OCI-LY7 (cell line): Measurements from ENCODE around the gene PALLD. TPM values are rescaled to one million over a fixed set of nuclear protein-coding genes. Genes with fewer than 3 reads are reported as not detected.

ENCODE experiments used
- BruUV-seq: library from RNA; stranded (reverse); fragments of 400-500 nt; replicated peaks from 2 replicates; lab custom pipeline; 2021; lab: Mats Ljungman, UMichigan
- CTCF ChIA-PET: fragments of 300-600 bp; sonication (Branson Sonifier 250); formaldehyde crosslinking; loops from one replicate; lab custom pipeline; 2022; ENCODE audit warnings: antibody characterized with exemption; ENCODE audit not compliant: unreplicated experiment; lab: Charles Lee
- POLR2A ChIA-PET: fragments of 300-600 bp; sonication (Branson Sonifier 250); formaldehyde crosslinking; loops from one replicate; lab custom pipeline; 2022; ENCODE audit warnings: antibody characterized with exemption; lab: Charles Lee
- DNase-seq: peaks from one replicate; pipeline ENCODE4 v3.0.0-alpha.2; 2015; ENCODE audit warnings: low spot score
- H2AFZ ChIP-seq: fragments of 200-600 bp; sonication (generic), shearing (Covaris generic); 2 replicates; pipeline ENCODE4 v1.6.1; 2014; ENCODE audit warnings: mild to moderate bottlenecking, antibody characterized with exemption, low read length, moderate library complexity
- H3K27ac ChIP-seq: fragments of 200-600 bp; sonication (generic); 2 replicates; pipeline ENCODE4 v1.5.1; 2014; ENCODE audit warnings: mixed run types, low read depth, mild to moderate bottlenecking, moderate library complexity, low read length, inconsistent platforms; ENCODE audit not compliant: poor library complexity, severe bottlenecking
- H3K36me3 ChIP-seq: fragments of 200-600 bp; sonication (generic); 2 replicates; pipeline ENCODE4 v1.6.1; 2014; ENCODE audit warnings: mild to moderate bottlenecking, antibody characterized with exemption, low read length, moderate library complexity, mixed read lengths; ENCODE audit not compliant: insufficient read depth
- H3K4me1 ChIP-seq: fragments of 200-600 bp; sonication (generic); 2 replicates; pipeline ENCODE4 v1.5.1; 2014; ENCODE audit warnings: mild to moderate bottlenecking, low read length; ENCODE audit not compliant: insufficient read depth, poor library complexity, severe bottlenecking
- H3K4me2 ChIP-seq: fragments of 200-600 bp; sonication (generic); 2 replicates; pipeline ENCODE4 v1.6.1; 2014; ENCODE audit warnings: mild to moderate bottlenecking, low read length
- H3K4me3 ChIP-seq: fragments of 200-600 bp; sonication (generic); 2 replicates; pipeline ENCODE4 v1.5.1; 2014; ENCODE audit warnings: mild to moderate bottlenecking, low read depth, low read length; ENCODE audit not compliant: poor library complexity, severe bottlenecking
- H3K79me2 ChIP-seq: fragments of 200-600 bp; sonication (generic); 2 replicates; pipeline ENCODE4 v1.6.1; 2016; ENCODE audit warnings: low read depth, mild to moderate bottlenecking, low read length, moderate library complexity, mixed read lengths; ENCODE audit not compliant: insufficient read depth
- H3K9me2 ChIP-seq: fragments of 200-600 bp; sonication (generic); 2 replicates; pipeline ENCODE4 v1.6.1; 2016; ENCODE audit warnings: mild to moderate bottlenecking, low read length, mixed read lengths; ENCODE audit not compliant: insufficient read depth
- H3K9me3 ChIP-seq: fragments of 200-600 bp; sonication (generic); 2 replicates; pipeline ENCODE4 v1.6.1; 2014; ENCODE audit warnings: mild to moderate bottlenecking, mixed run types, low read length, mixed read lengths
- H4K20me1 ChIP-seq: fragments of 200-600 bp; sonication (generic); 2 replicates; pipeline ENCODE4 v1.6.1; 2014; ENCODE audit warnings: mild to moderate bottlenecking, antibody characterized with exemption, low read length, moderate library complexity, mixed read lengths; ENCODE audit not compliant: insufficient read depth
- EZH2phosphoT487 ChIP-seq: fragments of 200-600 bp; sonication (generic); IDR thresholded peaks from 2 replicates; pipeline ENCODE4 v1.6.1; 2018; ENCODE audit warnings: low read depth, borderline replicate concordance, mild to moderate bottlenecking, mixed run types, antibody characterized with exemption, low read length, moderate library complexity, mixed read lengths
- intact Hi-C: fragments of 100-400 bp; cut with micrococcal nuclease; formaldehyde crosslinking; loops from one replicate; pipeline ENCODE4 v1.10.0; 2022; ENCODE audit not compliant: unreplicated experiment
- total RNA-seq, 2 experiments: library from RNA; depleted of rRNA in 1 of 2; stranded (reverse); fragments of >200 nt in 1 of 2; shearing (Covaris generic) in 1 of 2; gene quantifications; 2 replicates each; pipeline ENCODE4 v1.2.3, GENCODE V29; 2014 to 2022
- TF ChIP-seq, protein P1 (sequence below): fragments of 200-600 bp; sonication (generic); conservative IDR thresholded peaks from 2 replicates; pipeline ENCODE4 v1.5.1; 2014; ENCODE audit warnings: mild to moderate bottlenecking, antibody characterized with exemption, low read length, moderate library complexity, mixed read lengths

PALLD gene
- total RNA-seq, 2 experiments from 2014 or later: 0.73 to 2.8 TPM

DNA sequence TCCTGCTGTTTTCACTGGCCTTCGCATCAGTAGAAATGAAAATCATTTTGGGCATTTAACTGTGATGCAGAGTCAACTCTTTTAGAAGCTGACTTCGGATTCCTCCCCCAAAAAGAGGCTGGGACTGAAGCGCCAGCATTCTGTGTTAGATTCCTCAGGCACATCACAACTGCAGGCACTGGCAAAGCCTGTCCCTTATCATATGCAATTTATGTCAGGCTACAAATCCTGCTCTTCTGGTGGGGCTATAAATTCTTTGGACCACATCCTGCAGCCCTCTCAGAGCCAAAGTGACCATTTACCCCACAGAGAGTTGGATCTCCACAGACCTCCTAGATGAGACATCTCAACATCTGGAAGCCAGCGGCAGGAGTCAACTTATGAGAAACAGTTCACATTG, 374.8 kb downstream of the PALLD start:
- Histone ChIP-seq H3K36me3 (no peaks in the 10 kb centered on the region), H3K4me3 (no peak overlapping the region), H3K9me2 (no peaks in the 10 kb centered on the region), H3K4me2 (no peak overlapping the region), H3K27ac (no peak overlapping the region), H4K20me1 (no peaks in the 10 kb centered on the region), H3K9me3 (no peaks in the 10 kb centered on the region), H3K4me1 (no peaks in the 10 kb centered on the region), H3K79me2 (no peaks in the 10 kb centered on the region), H2AFZ (no peak overlapping the region)
- DNase-seq: no peak
- intact Hi-C loops: no loop called here
- POLR2A ChIA-PET: no interaction called here
- no TSS peak for BruUV-seq
- CTCF ChIA-PET: no interaction called here
- no peak for TF ChIP-seq EZH2phosphoT487
- TF ChIP-seq, protein P1, sequence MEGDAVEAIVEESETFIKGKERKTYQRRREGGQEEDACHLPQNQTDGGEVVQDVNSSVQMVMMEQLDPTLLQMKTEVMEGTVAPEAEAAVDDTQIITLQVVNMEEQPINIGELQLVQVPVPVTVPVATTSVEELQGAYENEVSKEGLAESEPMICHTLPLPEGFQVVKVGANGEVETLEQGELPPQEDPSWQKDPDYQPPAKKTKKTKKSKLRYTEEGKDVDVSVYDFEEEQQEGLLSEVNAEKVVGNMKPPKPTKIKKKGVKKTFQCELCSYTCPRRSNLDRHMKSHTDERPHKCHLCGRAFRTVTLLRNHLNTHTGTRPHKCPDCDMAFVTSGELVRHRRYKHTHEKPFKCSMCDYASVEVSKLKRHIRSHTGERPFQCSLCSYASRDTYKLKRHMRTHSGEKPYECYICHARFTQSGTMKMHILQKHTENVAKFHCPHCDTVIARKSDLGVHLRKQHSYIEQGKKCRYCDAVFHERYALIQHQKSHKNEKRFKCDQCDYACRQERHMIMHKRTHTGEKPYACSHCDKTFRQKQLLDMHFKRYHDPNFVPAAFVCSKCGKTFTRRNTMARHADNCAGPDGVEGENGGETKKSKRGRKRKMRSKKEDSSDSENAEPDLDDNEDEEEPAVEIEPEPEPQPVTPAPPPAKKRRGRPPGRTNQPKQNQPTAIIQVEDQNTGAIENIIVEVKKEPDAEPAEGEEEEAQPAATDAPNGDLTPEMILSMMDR: no peak

DNA sequence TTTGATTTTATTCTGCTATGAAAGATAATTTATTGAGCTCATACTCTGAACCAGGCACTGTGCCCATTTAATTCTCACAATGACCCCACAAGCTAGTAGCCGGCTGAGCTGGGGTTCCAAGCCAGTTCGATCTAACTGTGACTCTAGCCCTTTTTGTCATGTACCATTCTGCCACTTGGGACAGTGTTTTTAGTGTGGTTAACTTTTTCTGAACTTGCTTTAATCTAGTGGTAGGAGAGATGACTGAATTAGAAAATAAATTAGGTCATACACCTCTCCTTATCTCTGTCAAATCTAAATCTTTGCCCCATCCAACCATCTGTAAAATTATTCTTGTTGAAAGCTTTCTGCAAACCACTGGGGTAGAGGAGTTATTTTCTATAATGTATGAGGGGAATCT, 377.2 kb downstream of the PALLD start:
- intact Hi-C loops: no loop called here
- POLR2A ChIA-PET: interaction anchor here (0.7 kb wide), 1 partner anchor 92 kb away, joined by 3 read pairs; no protein-coding TSS in a partner anchor

DNA sequence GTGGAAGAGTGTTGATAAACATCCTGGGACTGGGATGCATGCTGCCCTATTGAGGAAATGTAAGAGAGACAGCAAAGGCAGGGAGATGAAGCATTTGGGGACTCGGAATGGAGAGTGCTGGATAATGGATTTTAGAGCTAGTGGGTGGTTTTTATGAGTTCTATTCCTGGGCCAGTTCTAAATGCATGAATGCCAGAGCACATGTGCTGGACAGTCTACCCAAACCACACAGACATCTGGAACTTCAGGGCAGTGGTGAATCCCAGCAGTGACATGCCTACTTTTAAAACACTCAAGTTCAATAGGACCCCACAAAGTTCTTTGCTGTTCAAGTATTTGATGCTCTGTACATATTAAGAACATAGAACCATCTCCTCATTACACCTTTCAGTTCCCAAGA, 379.3 kb downstream of the PALLD start:
- Histone ChIP-seq H2AFZ (no peak overlapping the region), H3K27ac (no peak overlapping the region), H3K9me3 (no peaks in the 10 kb centered on the region), H3K79me2 (no peaks in the 10 kb centered on the region), H3K4me1 (no peaks in the 10 kb centered on the region), H3K4me2 (no peak overlapping the region), H4K20me1 (no peaks in the 10 kb centered on the region), H3K36me3 (no peaks in the 10 kb centered on the region), H3K9me2 (no peaks in the 10 kb centered on the region), H3K4me3 (no peak overlapping the region)
- no TSS peak for BruUV-seq
- CTCF ChIA-PET: no interaction called here
- POLR2A ChIA-PET: no interaction called here
- no peak for DNase-seq
- intact Hi-C loops: no loop called here
- TF ChIP-seq, protein P1: no peak
- no peak for TF ChIP-seq EZH2phosphoT487

More for the DNA sequence above, 377.2 kb downstream of the PALLD start:
- Histone ChIP-seq H4K20me1 (no peaks in the 10 kb centered on the region), H3K4me2 (no peak overlapping the region), H3K9me3 (no peaks in the 10 kb centered on the region), H3K9me2 (no peaks in the 10 kb centered on the region), H3K4me1 (no peaks in the 10 kb centered on the region), H3K36me3 (no peaks in the 10 kb centered on the region), H3K27ac (no peak overlapping the region), H2AFZ (no peak overlapping the region), H3K79me2 (no peaks in the 10 kb centered on the region), H3K4me3 (no peak overlapping the region)
- CTCF ChIA-PET: interaction anchor here (0.6 kb wide), 1 partner anchor 574 kb away, joined by 3 read pairs; no protein-coding TSS in a partner anchor
- TF ChIP-seq EZH2phosphoT487: no peak
- TF ChIP-seq, protein P1: no peak
- no peak for DNase-seq
- no TSS peak for BruUV-seq
